Kidney (tissue), 14 donors: ENCODE data around the gene ZNF438. TPM values are rescaled to one million over a fixed set of nuclear protein-coding genes. Genes with fewer than 3 reads are reported as not detected.

ENCODE experiments used
- DNase-seq, 5 donors: peaks; one replicate each; pipeline ENCODE4 v3.0.0-alpha.2; 2013 to 2020
- FAIRE-seq: peaks from 2 replicates; lab custom pipeline; 2012; peaks lifted over from hg19 to GRCh38; lab: Jason Lieb, UNC
- H3K27ac ChIP-seq, 2 donors: one replicate each; pipeline ENCODE4 v1.7.0; 2013; ENCODE audit warnings: low read depth in 2 of 2, low read length in 2 of 2, inconsistent platforms in 1 of 2
- H3K27me3 ChIP-seq: one replicate; pipeline ENCODE4 v1.7.1; 2013; ENCODE audit warnings: low read length, inconsistent platforms; ENCODE audit not compliant: control insufficient read depth, insufficient read depth
- H3K36me3 ChIP-seq, 3 donors: one replicate each; pipeline versions ENCODE4 v1.7.0 to v1.7.1; 2013; ENCODE audit warnings: low read length in 3 of 3, control low read depth in 1 of 3, inconsistent platforms in 1 of 3; ENCODE audit not compliant: insufficient read depth in 3 of 3, control insufficient read depth in 2 of 3
- H3K4me1 ChIP-seq, 3 donors: one replicate each; pipeline versions ENCODE4 v1.7.0 to v1.7.1; 2013; ENCODE audit warnings: low read length in 3 of 3, inconsistent platforms in 1 of 3, low read depth in 1 of 3; ENCODE audit not compliant: control insufficient read depth in 2 of 3, insufficient read depth in 2 of 3
- H3K4me3 ChIP-seq, 3 donors: one replicate each; pipeline versions ENCODE4 v1.7.0 to v1.8.1; 2013; ENCODE audit warnings: low read length in 3 of 3, control low read depth in 1 of 3, inconsistent platforms in 1 of 3
- H3K9ac ChIP-seq, 3 donors: one replicate each; pipeline versions ENCODE4 v1.7.0 to v1.7.1; 2013; ENCODE audit warnings: low read length in 3 of 3, control low read depth in 1 of 3, inconsistent platforms in 1 of 3
- H3K9me3 ChIP-seq, 3 donors: one replicate each; pipeline versions ENCODE4 v1.7.0 to v1.7.1; 2013; ENCODE audit warnings: low read length in 3 of 3, control low read depth in 1 of 3, inconsistent platforms in 1 of 3; ENCODE audit not compliant: control insufficient read depth in 2 of 3, insufficient read depth in 1 of 3
- intact Hi-C: fragments of 100-400 bp; cut with DNase I; formaldehyde crosslinking; loops from one replicate; pipeline ENCODE4 v1.11.1; 2022
- polyA plus RNA-seq: library from polyadenylated mRNA; stranded (reverse); fragments of 350-450 nt; fragmentation: Illumina TruSeq; extraction: RNeasy Lipid Tissue Mini Kit (QIAGEN cat#74804); gene quantifications from one replicate; pipeline ENCODE4 v1.2.3, GENCODE V29; 2014; ENCODE audit warnings: low read depth, low replicate concordance; ENCODE audit not compliant: insufficient read depth
- total RNA-seq: library from RNA; stranded (reverse); fragmentation: NEBNext Ultra II Directional; extraction: Animal tissue kit (Norgen Biotek cat#: 25700); gene quantifications from one replicate; pipeline ENCODE4 v1.2.1, GENCODE V29; 2021
- TF ChIP-seq, protein P1 (sequence below): IDR thresholded peaks from 3 replicates; pipeline ENCODE4 v1.5.1; 2012; ENCODE audit warnings: mild to moderate bottlenecking, moderate library complexity, borderline replicate concordance; ENCODE audit not compliant: insufficient read depth; ENCODE audit errors: extremely low read depth
- donor health status: control.
- donor health status: control.
- donor health status: control.
- donor health status: control.
- donor health status: control.
- donor health status: DM: yes; HTN: yes; CAD: no.
- donor health status: Normal renal cell carcinoma (clear cell type).

ZNF438 gene
- total and polyA plus RNA-seq, 2 donors from 2014 or later = 5.9 to 9.9 TPM

DNA sequence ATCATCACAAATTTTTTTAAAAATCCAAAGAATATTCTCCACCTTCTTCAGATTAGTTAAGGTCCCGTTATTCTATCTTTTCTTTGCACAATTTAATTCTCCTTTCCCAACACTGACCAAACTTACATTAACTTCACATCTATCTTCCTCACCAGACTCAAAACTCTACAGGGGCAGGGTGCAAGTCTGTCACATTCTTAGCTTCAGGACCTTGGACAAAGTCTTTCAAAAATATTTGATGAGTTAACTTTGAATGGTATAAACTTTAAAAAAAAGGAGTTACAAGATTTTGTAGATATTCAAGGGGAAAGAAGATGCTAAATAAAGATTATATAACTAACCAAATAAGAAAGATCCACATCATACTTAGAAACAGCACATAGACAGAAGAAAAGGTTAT, 132.7 kb downstream of the ZNF438 start:
- FAIRE-seq = no peak
- no peak for DNase-seq

DNA sequence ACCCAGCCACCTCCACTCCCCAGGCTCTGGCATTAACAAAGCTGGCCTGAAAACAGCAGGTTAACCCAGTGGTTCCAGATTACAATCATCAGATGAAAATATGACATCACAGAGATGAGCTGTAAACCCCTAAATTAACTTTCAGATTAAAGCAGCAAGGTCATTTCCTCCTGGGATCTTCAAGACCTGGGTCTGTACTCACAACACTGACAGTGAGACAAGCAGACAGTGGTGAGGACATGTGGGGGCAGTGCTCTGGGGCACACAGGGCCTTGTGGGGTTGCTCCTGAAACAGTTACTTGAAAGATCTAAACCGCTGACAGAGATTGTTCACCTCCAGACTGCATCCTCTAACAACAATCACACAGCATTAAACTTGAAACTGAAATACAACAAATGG, 134.1 kb downstream of the ZNF438 start:
- Histone ChIP-seq H3K4me1 (no peaks in the 10 kb centered on the region), H3K4me3 (no peak overlapping the region), H3K9ac (no peak overlapping the region), H3K27ac (no peak overlapping the region), H3K9me3 (no peaks in the 10 kb centered on the region), H3K36me3 (no peaks in the 10 kb centered on the region), H3K27me3 (no peaks in the 10 kb centered on the region)
- no peak for DNase-seq
- no peak for FAIRE-seq
- intact Hi-C loops = no loop called here
- TF ChIP-seq, protein P1, sequence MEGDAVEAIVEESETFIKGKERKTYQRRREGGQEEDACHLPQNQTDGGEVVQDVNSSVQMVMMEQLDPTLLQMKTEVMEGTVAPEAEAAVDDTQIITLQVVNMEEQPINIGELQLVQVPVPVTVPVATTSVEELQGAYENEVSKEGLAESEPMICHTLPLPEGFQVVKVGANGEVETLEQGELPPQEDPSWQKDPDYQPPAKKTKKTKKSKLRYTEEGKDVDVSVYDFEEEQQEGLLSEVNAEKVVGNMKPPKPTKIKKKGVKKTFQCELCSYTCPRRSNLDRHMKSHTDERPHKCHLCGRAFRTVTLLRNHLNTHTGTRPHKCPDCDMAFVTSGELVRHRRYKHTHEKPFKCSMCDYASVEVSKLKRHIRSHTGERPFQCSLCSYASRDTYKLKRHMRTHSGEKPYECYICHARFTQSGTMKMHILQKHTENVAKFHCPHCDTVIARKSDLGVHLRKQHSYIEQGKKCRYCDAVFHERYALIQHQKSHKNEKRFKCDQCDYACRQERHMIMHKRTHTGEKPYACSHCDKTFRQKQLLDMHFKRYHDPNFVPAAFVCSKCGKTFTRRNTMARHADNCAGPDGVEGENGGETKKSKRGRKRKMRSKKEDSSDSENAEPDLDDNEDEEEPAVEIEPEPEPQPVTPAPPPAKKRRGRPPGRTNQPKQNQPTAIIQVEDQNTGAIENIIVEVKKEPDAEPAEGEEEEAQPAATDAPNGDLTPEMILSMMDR = no peak

More for the DNA sequence above, 132.7 kb downstream of the ZNF438 start:
- TF ChIP-seq, protein P1 = no peak
- H3K27ac ChIP-seq = no peak overlapping the region
- no peaks in the 10 kb centered on the region for H3K9me3 ChIP-seq
- no peak overlapping the region for H3K9ac ChIP-seq
- intact Hi-C loops = no loop called here
- no peaks in the 10 kb centered on the region for H3K4me1 ChIP-seq
- H3K36me3 ChIP-seq = no peaks in the 10 kb centered on the region
- H3K27me3 ChIP-seq = no peaks in the 10 kb centered on the region
- H3K4me3 ChIP-seq = no peak overlapping the region

DNA sequence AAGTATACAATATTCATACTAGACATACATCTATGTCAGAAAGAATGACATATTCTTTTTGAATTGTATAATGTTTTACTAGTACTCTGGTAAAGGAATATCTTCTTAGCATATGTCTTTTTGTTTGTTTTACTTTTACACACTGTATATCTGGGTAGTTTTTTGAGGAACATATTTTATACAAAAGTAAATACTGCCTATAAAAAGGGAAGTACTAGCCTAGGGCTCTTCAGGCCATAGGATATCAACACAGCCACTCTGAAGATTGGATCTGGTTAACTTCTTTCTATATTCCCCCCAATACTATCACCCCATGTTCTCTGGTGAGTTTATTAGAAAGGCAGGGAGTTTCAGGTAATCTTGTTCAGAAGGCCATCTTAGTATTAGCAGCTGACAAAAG, 134.6 kb downstream of the ZNF438 start:
- TF ChIP-seq, protein P1 = no peak
- no peak overlapping the region for H3K27ac ChIP-seq
- no peak overlapping the region for H3K9ac ChIP-seq
- FAIRE-seq (peak; percentile 6), DNase-seq (no peak)
- H3K27me3 ChIP-seq = no peaks in the 10 kb centered on the region
- intact Hi-C loops = no loop called here
- H3K9me3 ChIP-seq = no peaks in the 10 kb centered on the region
- no peaks in the 10 kb centered on the region for H3K36me3 ChIP-seq
- no peak overlapping the region for H3K4me3 ChIP-seq
- H3K4me1 ChIP-seq = no peaks in the 10 kb centered on the region

DNA sequence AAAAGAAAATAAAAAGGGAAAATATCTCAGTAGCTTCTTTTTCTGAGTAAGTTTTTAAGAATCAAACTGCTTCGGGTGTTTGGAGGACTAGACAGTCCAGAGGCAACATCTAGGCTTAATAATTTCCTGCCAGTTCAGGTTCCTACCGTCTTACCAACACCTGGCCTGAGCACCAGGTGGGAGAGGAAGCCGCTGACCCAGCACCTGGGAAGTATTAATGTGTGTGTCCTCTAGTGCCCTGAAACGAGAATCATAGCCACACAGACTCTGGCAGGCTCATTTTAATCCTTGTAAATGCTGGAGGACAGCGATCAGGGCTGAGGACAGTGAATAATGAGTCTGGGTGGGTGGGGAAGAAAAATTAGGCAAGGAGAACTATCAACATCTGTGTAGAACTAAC, 137.4 kb downstream of the ZNF438 start:
- TF ChIP-seq, protein P1 = no peak
- Histone ChIP-seq H3K27ac (no peak overlapping the region), H3K4me3 (no peak overlapping the region), H3K9ac (no peak overlapping the region), H3K36me3 (no peaks in the 10 kb centered on the region), H3K27me3 (no peaks in the 10 kb centered on the region), H3K9me3 (no peaks in the 10 kb centered on the region), H3K4me1 (no peaks in the 10 kb centered on the region)
- DNase-seq (no peak), FAIRE-seq (no peak)
- intact Hi-C loops = no loop called here
